T-helper 17 cell (primary cell): Measurements from ENCODE around the gene POLN. TPM values are rescaled to one million over a fixed set of nuclear protein-coding genes. Genes with fewer than 3 reads are reported as not detected.

ENCODE experiments used
- ATAC-seq: fragments of 150-1000 bp; cut with Tn5 transposase; 2 replicates; pipeline ENCODE4 v1.10.0; 2021; ENCODE audit warnings: mild to moderate bottlenecking, moderate library complexity
- DNase-seq, 3 donors: peaks; one replicate each; pipeline versions ENCODE4 v3.0.0 to v3.0.0-alpha.2; 2020 to 2021
- H3K9me3 ChIP-seq: one replicate; pipeline ENCODE4 v1.7.0; 2013; ENCODE audit warnings: low read length, mild to moderate bottlenecking; ENCODE audit not compliant: control insufficient read depth, poor library complexity, severe bottlenecking
- H3K27ac Mint-ChIP-seq: one replicate; pipeline ENCODE4 v1.8.0; 2022; ENCODE audit warnings: mild to moderate bottlenecking, moderate library complexity, mixed read lengths
- H3K27me3 Mint-ChIP-seq: one replicate; pipeline ENCODE4 v1.8.0; 2022; ENCODE audit warnings: mixed read lengths
- H3K36me3 Mint-ChIP-seq: one replicate; pipeline ENCODE4 v1.8.0; 2022; ENCODE audit warnings: low read depth, mixed read lengths
- H3K4me1 Mint-ChIP-seq: one replicate; pipeline ENCODE4 v1.8.0; 2022; ENCODE audit warnings: mild to moderate bottlenecking, mixed read lengths
- H3K4me3 Mint-ChIP-seq: one replicate; pipeline ENCODE4 v1.8.0; 2022; ENCODE audit warnings: mild to moderate bottlenecking, moderate library complexity, mixed read lengths
- total RNA-seq, 4 donors: library from RNA in 2 of 4; stranded (reverse) in 2 of 4; gene quantifications; one replicate each; pipeline ENCODE4 v1.2.3 and lab custom pipeline; 2022 to 2026

The POLN gene
- total RNA-seq, 2 donors from 2014 or later: 2.8 to 3.9 TPM

- DNase-seq (no peak), ATAC-seq (no peak)
- Mint-ChIP-seq H3K27me3 (no peaks in the 10 kb centered on the region), H3K4me3 (no peak overlapping the region), H3K27ac (no peak overlapping the region), H3K36me3 (no peaks in the 10 kb centered on the region), H3K4me1 (no peaks in the 10 kb centered on the region)
- no peaks in the 10 kb centered on the region for H3K9me3 ChIP-seq
Measured at GRCh38 chr4:2101346-2102044, 140.4 kb downstream of the POLN start.

- H3K36me3 Mint-ChIP-seq: no peaks in the 10 kb centered on the region
- H3K27ac Mint-ChIP-seq: no peak overlapping the region
- H3K27me3 Mint-ChIP-seq: peaks cover 16% of the 10 kb centered on the region
- DNase-seq (no peak), ATAC-seq (no peak)
- H3K4me1 Mint-ChIP-seq: no peaks in the 10 kb centered on the region
- H3K9me3 ChIP-seq: no peaks in the 10 kb centered on the region
- H3K4me3 Mint-ChIP-seq: no peak overlapping the region
Measured at GRCh38 chr4:2096073-2096609, 145.8 kb downstream of the POLN start.

- no peak overlapping the region for H3K27ac Mint-ChIP-seq
- ATAC-seq: no peak
- H3K27me3 Mint-ChIP-seq: peaks cover 16% of the 10 kb centered on the region
Measured at GRCh38 chr4:2095236-2096072, 146.5 kb downstream of the POLN start.

GRCh38 chr4:2094545-2094944 is 147.4 kb downstream of the POLN start:
- ATAC-seq (no peak), DNase-seq (no peak)
- peaks cover 23% of the 10 kb centered on the region for H3K27me3 Mint-ChIP-seq
- no peaks in the 10 kb centered on the region for H3K4me1 Mint-ChIP-seq
- no peaks in the 10 kb centered on the region for H3K36me3 Mint-ChIP-seq
- H3K4me3 Mint-ChIP-seq: no peak overlapping the region
- H3K9me3 ChIP-seq: no peaks in the 10 kb centered on the region
- no peak overlapping the region for H3K27ac Mint-ChIP-seq

More at GRCh38 chr4:2095236-2096072, 146.5 kb downstream of the POLN start:
- H3K9me3 ChIP-seq: no peaks in the 10 kb centered on the region
- Mint-ChIP-seq H3K4me3 (no peak overlapping the region), H3K4me1 (no peaks in the 10 kb centered on the region), H3K36me3 (no peaks in the 10 kb centered on the region)
- DNase-seq: no peak

- ATAC-seq (no peak), DNase-seq (no peak)
- Mint-ChIP-seq H3K4me3 (no peak overlapping the region), H3K36me3 (no peaks in the 10 kb centered on the region), H3K27me3 (peaks cover 23% of the 10 kb centered on the region), H3K27ac (no peak overlapping the region), H3K4me1 (no peaks in the 10 kb centered on the region)
- no peaks in the 10 kb centered on the region for H3K9me3 ChIP-seq
Measured at GRCh38 chr4:2093265-2093664, 148.7 kb downstream of the POLN start.

GRCh38 chr4:2092669-2093053 is 149.3 kb downstream of the POLN start:
- no peak overlapping the region for H3K4me3 Mint-ChIP-seq
- H3K4me1 Mint-ChIP-seq: no peaks in the 10 kb centered on the region
- ATAC-seq (no peak), DNase-seq (no peak)
- H3K36me3 Mint-ChIP-seq: no peaks in the 10 kb centered on the region
- H3K9me3 ChIP-seq: no peaks in the 10 kb centered on the region
- H3K27ac Mint-ChIP-seq: no peak overlapping the region
- peaks cover 23% of the 10 kb centered on the region for H3K27me3 Mint-ChIP-seq

GRCh38 chr4:2091990-2092668 is 149.8 kb downstream of the POLN start:
- Mint-ChIP-seq H3K4me1 (no peaks in the 10 kb centered on the region), H3K27ac (no peak overlapping the region), H3K4me3 (no peak overlapping the region), H3K27me3 (peaks cover 23% of the 10 kb centered on the region), H3K36me3 (no peaks in the 10 kb centered on the region)
- H3K9me3 ChIP-seq: no peaks in the 10 kb centered on the region
- DNase-seq (no peak), ATAC-seq (no peak)

GRCh38 chr4:2090642-2091041 is 151.3 kb downstream of the POLN start:
- Mint-ChIP-seq H3K4me1 (no peaks in the 10 kb centered on the region), H3K27me3 (peaks cover 23% of the 10 kb centered on the region), H3K27ac (no peak overlapping the region), H3K36me3 (peaks cover 3% of the 10 kb centered on the region), H3K4me3 (no peak overlapping the region)
- H3K9me3 ChIP-seq: no peaks in the 10 kb centered on the region
- DNase-seq (no peak), ATAC-seq (no peak)

- no peaks in the 10 kb centered on the region for H3K9me3 ChIP-seq
- DNase-seq (no peak), ATAC-seq (no peak)
- Mint-ChIP-seq H3K36me3 (peaks cover 4% of the 10 kb centered on the region), H3K4me1 (no peaks in the 10 kb centered on the region), H3K4me3 (no peak overlapping the region), H3K27me3 (peaks cover 23% of the 10 kb centered on the region), H3K27ac (no peak overlapping the region)
Measured at GRCh38 chr4:2089222-2089621, 152.7 kb downstream of the POLN start.

GRCh38 chr4:2087170-2087569 is 154.8 kb downstream of the POLN start:
- peaks cover 11% of the 10 kb centered on the region for H3K27me3 Mint-ChIP-seq
- no peaks in the 10 kb centered on the region for H3K9me3 ChIP-seq
- peaks cover 4% of the 10 kb centered on the region for H3K36me3 Mint-ChIP-seq
- no peak overlapping the region for H3K27ac Mint-ChIP-seq
- H3K4me3 Mint-ChIP-seq: no peak overlapping the region
- DNase-seq (no peak), ATAC-seq (no peak)
- H3K4me1 Mint-ChIP-seq: no peaks in the 10 kb centered on the region

- ATAC-seq: no peak
- no peak for DNase-seq
- Mint-ChIP-seq H3K27me3 (peaks cover 7% of the 10 kb centered on the region), H3K4me1 (no peaks in the 10 kb centered on the region), H3K4me3 (no peak overlapping the region), H3K36me3 (peaks cover 4% of the 10 kb centered on the region), H3K27ac (no peak overlapping the region)
- no peaks in the 10 kb centered on the region for H3K9me3 ChIP-seq
Measured at GRCh38 chr4:2085496-2085901, 156.4 kb downstream of the POLN start.

GRCh38 chr4:2084316-2084715 is 157.6 kb downstream of the POLN start:
- DNase-seq (no peak), ATAC-seq (no peak)
- H3K27ac Mint-ChIP-seq: no peak overlapping the region
- H3K9me3 ChIP-seq: no peaks in the 10 kb centered on the region
- H3K36me3 Mint-ChIP-seq: peaks cover 4% of the 10 kb centered on the region
- no peak overlapping the region for H3K4me3 Mint-ChIP-seq
- H3K27me3 Mint-ChIP-seq: no peaks in the 10 kb centered on the region
- H3K4me1 Mint-ChIP-seq: no peaks in the 10 kb centered on the region

GRCh38 chr4:2083826-2084160 is 158.1 kb downstream of the POLN start:
- H3K27me3 Mint-ChIP-seq: no peaks in the 10 kb centered on the region
- H3K4me3 Mint-ChIP-seq: no peak overlapping the region
- H3K4me1 Mint-ChIP-seq: no peaks in the 10 kb centered on the region
- DNase-seq (no peak), ATAC-seq (no peak)
- no peaks in the 10 kb centered on the region for H3K9me3 ChIP-seq
- no peak overlapping the region for H3K27ac Mint-ChIP-seq
- peaks cover 4% of the 10 kb centered on the region for H3K36me3 Mint-ChIP-seq
